Embryonic facial prominence (tissue), 1 donor: ENCODE measurements around the gene CYTH1.
"Not testable (repeated sequence)": the region's sequence is repeated elsewhere in the genome, so short reads cannot be mapped to it uniquely, and the experiment has no call there.

ENCODE experiments used
- DNase-seq: peaks from one replicate; pipeline ENCODE4 v3.0.0-alpha.2; 2016; ENCODE audit errors: extremely low spot score

CYTH1 gene

DNA sequence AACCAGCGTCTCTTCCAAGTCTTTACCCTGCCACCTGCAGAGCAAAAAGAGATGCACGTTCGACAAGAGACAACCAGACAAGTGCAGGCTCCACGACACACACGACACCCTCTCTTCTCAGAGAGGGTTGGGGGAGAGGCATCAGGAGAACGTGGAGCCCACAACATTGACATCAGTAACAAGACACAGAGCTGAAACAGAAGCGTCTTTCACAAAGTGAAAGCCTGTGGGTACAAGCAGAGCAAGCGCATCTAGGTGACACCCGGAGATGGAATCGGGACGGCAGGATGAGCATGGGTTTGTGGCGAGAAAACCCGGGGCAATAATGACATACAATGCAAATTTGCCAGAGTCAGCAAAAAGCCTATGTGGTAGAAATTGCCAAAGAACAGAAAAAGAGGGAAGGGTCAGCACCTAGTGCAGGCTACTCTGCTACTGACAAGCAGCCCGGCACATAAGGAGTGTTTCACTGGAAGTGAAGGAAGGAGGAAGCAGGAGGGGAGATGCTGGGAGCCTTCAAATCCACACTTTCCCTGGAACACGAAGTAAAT lies 89.5 kb downstream of the CYTH1 start:
- DNase-seq: no peak

DNA sequence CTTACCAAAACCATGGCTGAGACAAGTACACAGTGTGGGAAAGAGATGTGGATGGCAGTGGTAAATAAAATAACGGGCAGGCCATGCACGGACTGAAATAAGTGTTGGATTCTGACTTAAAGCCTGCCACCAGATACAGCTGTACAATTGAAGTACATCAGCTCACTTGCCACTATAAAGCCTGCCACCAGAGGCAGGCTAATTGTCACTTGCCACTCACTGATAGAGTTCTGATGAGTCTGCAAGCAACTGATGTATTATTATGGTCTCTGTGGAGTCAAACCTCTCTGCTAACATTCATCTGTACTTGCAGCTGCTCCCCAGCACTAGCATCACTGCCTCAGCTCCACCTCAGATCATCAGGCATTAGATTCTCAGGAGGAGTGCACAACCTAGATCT lies 93.0 kb downstream of the CYTH1 start:
- no peak for DNase-seq

DNA sequence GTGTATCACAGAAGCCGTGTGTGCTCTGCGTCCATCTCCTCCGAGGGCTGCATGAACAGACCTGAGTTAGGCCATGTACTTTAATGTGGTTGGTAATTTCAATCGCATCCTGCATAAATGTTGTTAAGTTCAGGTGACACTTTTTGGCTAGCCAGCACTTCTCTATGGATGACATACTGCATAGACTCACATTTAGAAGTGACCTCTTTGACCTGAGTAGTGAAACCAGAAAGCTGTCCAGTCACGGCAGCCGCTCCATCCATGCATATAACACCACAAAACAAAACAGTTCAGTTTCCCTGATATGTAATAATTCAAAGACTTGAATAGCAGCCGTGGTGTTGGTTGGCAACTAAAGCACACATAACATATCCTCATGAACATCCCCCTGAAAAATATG lies 94.1 kb downstream of the CYTH1 start:
- DNase-seq: no peak

DNA sequence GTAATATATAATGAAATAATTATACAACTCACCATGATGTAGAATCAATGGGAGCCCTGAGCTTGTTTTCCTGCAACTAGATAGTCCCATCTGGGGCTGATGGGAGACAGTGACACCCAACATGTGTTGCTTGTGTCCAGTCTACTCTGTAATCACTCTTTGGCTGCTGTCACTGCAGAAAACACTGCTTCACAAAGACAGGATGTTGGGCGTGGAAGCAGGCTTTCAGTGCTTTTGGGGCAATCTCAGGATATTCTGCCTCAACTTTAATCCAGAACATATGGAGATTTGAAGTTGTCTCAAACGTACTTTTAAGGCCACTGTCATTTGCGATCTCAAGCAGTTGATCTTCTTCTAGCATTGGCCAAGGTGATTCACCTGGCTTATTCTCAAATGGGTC lies 94.9 kb downstream of the CYTH1 start:
- no peak for DNase-seq

DNA sequence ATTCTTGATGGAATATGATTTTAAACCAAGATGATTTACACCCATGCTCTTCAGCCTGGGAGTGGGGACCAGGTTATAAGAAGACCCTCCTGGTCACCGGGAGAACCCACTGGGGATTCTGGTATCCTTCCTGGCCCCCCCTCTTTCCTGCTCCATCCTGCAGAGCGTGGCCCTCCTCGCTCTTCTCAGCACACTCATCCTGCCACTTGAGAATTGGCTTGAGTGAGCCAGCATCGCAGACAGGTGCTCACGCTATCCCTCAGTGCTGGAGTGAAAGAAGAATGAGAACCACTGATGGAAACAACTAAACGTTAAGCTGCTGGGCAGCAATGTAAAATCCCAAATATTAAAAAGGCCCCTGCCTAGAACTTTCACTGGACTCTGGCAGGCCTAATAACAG lies 98.0 kb downstream of the CYTH1 start:
- no peak for DNase-seq

DNA sequence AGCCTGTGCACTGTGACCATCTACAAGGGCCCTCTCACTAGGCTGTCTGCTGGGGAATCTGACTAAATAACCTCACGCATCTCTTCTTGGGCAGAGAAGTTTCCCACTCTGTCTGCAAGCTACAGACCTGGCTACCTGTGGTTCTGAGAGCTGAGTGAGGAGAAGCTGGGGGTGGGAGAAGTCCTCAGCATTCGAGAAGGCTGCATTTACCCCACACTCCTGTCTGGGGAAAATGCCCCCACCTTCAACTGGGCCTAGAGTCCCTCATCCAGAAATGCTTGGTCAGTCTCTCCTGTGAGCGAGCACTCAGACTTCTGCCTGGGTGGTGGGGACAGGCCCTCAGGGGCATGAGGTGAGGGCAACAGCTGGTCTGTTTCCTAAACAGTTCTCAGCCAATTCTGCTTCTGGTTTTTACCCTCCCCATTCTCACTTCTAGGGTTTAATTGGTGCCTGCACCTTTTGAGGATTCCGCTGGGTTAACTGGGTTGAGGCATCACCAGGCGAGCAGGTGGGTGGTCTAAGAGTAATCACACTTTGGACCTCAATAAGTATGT lies 98.6 kb downstream of the CYTH1 start:
- DNase-seq: no peak

DNA sequence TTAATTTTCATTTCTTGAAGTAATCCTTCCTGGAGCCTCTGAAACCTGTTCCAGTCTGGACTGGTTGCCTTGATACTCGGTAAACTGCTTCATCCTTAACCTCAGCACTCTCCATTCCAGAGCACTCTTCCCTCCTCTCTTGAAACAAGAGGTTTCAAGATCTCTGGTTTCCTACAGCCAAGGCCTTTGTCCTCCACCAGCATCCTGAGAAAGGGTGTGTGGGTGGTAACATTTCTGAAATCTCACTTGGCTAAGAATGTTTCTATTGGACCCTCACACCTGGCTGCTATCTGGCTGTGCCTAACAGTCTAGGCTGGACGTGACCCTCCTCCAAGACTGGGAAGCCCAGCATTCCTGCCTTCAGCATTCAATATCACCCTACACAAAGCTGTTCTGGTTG lies 99.7 kb downstream of the CYTH1 start:
- no peak for DNase-seq

DNA sequence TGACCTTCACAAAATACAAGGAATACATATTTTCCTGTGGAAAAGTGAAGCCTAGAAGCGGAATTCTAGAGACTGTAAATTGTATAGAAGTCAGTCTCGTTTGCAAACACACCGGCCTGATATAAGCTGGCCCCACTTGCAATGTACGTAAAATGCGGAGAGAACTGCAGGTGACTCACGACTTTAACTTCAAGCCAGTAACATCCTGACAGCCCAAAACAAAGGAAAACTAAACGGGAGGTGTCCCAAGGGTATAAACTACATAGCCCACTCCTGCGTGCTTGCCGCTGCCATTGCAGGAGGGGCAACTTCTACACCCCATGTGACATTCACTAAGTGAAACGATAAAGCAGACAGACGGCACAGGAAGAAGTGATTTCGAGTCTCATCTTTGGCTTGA lies 101.6 kb downstream of the CYTH1 start:
- DNase-seq: no peak

DNA sequence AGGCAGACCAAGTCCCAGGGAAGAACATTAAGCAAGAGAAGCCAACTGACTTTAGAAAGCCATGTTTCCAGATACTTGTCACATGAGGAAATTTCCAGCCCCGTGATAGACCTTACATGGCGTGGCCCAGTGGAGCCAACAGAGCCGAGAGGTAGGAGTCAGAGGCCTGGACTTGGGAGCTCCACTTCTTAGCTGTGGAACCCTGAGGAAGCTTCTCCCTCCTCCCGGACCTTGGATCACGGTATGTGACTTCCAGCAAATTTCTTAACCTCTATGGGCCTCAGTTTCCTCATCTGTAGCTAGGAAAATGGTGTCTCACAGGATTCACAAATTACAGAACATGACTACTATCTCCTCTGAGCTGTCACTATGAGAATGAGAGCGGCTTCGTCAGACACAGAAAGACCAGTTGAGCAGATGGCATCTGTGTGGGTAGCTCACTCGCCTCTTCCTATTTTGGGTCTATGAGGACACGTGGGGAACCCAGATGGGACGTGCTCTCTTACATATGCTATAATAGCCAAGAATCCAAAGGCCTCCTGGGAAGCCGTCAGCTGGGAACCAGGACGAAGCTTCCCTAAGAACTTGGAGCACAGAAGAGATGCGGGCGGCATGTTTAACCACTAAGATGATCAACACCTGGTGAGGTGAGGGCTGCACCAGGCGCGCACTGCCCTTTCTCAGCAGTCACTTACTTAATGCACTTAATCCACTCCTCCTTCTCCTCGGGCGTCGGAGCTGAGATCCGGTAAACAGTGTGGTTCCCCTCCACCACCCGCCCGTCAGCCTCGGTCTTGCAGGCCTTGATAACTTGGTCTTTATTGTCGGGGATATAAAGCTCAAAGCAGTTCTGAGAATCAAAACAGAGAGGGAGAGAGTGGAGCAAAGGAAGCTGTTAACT lies 102.3 kb downstream of the CYTH1 start:
- no peak for DNase-seq

DNA sequence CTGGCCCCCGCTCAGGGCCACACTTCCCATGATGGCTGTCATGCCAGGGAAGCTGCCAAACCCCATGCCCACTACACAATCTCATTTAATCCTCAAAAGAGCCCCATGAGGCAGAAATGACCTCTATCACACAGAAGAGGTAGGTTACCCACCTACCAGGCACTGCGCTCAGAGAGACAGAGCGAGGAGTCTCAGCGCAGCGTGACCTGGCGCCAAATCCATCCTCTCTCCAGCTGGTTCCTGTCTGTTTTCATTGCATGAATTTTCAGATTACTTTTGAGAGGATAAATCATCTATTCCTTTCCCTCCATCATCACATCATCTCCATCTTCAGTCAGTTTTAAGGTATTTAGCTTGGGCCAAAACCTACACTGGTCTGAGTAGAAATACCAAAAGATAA lies 103.4 kb downstream of the CYTH1 start:
- no peak for DNase-seq

DNA sequence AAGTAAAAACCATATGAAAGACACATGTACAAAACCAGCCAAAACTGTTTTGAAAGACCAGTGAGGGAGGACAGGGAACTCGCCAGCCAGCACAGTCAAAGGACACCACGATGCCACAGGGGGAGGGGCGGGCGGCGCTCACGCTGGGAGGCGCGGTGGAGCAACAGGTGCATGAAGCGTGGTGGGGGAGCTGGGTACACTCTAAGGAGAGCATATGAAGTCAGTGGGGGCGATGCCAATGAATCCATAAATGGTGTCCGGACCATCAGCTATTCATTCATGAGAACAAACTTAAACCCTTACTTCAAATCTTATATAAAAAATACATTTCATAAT lies 103.9 kb downstream of the CYTH1 start:
- DNase-seq: no peak

DNA sequence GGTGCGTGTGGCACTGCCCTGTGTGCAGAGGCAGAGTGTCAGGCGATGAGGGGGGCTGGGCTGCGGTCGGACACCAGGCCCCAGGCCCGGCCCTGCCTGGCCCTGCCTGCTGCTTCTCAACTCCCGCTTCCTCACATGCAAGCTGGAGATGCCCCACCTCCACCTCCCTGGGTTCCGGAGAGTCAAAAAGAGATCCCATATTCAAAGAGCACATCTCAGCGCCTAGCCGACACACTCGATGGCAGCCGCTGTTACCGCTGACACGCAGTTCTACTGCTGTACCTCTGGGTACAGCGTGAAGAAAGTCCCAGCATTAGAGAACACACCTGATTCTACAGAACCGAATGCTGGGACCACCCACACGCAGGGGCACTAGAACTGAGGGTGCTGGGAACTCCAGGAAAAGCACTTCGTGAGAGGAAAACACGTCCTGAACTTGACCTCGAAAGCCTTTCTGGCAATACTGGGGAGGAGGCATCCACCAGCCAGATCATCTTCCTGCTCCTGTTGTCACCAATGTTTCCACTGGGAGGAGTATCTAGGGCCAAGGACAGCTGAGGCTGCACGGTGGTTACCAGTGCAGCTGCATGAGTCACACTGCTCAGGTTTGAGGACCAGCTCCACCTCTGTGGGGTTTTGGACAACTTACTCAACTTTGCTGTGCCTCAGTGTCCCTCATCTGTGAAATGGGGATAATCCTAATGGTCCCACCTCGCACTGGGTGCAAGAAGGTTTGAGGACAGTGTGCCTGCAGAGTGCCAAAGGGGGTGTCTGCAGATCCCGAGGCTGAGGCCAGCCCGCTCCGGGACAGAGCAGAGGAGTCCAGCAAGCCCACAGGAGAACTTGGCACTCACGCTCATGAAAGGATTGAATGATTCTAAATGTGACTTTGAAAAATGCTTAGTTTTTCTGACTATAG lies 104.5 kb downstream of the CYTH1 start:
- no peak for DNase-seq

DNA sequence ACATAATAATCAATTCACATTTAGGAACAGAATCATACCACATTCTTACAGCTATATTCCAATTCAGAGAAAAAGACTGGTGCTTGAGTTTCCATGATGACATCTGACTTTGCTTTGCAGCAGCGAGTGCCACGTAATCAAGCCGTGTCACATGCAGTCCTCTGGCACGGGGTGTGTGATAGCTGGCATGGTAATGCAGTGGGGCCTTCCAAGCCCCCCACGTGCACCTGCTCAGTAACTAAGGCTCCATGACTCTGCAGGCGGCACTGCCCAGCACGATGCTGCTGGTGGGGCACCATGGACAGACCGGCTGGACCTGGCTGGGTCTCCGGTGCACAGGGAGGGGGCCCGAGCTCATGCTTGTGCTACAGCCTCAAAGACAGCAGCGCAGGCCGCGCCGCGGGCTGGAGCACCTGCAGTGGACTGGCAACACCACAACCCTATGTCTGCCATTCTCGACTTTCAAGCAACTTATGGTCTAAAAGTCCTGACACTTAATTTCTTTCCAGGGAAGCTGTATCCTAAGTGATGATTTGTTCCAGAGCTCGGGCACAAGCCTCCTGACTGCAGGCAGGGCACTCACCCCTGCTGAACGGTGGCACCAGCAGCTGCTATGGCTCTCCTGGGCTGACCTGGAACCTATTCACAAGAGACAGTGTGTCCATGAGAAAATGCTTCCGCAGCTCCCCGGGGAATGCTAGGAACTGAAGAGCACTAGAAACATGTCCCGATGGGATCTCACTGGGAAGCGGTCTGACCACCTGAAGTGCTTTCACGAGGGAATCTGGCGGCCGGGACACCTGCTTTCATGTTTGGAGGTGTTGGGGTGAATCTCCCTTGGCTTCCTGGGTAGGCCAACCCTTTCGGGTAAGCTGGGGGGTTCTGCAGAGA lies 105.4 kb downstream of the CYTH1 start:
- no peak for DNase-seq

DNA sequence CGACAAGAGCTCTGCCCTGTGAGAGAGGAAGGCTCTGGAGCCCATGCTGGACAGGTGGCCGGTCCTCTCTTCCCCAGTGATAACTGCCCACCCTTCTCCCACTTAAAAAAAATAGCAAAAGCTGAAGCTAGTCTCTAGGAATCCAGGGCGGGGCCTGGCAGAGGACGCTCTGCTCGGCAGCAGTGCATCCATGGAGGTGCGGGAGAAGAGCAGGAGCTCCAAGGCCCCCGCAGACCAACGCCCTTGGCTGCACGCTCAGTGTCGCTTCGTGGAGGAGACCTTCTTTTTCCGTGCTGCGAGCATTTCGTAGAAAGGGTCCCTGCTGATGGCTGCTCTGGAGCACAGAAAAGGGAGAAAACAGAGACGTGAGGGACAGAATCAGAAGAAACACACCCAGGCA lies 106.2 kb downstream of the CYTH1 start:
- no peak for DNase-seq

DNA sequence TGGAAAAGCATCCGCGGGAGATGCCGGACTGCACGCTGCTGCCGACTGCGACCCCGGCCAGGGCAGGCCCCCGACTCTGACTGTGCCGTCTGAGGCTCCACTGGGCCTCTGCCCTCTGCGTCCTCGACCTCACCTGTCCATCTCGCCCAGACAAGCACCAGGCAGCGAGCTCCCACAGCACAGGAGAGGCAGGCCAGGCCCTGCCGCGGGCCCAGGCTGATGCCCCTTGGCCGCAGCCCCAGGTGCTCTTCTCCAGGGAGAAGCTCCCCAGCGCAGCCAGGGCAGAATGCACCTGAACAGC lies 106.8 kb downstream of the CYTH1 start:
- DNase-seq: no peak

DNA sequence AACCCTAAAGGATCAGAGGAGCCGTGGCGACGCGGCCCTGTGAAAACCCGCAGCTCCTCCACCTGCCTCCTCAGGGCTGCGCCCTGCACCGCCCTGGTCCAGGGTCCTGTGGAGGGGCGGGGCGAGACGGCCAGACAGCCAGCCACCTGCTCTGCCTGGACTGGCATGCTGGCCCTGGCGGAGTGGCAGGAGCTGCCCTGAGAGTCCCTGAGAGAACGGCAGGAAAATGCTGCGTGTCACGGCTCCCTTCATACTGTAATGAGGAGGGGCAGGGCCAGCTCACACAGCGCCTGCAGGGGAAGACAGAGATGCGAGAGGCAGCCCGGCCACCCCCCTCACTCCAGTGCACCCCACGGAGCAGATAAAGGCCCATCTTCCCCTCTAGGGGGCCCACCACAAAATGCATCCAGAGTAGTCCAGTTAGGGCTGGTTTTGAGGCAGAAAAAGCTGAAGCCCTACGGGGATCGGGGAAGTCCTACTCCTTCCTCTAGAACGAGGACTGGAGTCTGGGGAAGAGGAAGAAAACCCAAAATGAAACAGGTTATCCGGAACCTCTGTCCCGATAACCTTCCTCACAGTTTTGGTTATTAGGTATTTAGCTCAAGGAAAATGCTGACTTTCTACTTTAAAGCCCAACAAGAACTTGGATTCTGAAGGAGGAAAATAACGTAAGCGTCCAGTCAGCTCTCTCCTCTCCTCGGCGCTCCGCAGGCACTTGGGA lies 107.3 kb downstream of the CYTH1 start:
- DNase-seq: no peak

DNA sequence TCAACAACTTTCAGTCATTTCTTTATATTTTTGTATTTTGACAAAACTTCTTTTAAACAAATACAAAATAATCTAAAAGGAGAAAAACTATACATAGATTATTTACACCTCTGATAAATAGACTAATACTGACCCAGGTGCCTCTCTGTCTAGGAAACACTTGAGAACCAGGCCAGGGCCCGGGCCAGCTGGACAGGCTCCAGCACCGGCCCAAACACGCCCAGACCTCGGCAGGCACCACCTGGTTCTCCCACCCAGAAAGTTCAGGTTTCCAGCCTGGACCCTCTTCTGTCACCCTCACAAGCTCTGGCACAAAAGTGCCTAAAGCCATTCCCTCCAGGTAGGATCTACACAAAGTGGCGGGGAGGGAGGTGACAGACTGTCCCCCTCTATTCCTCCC lies 107.9 kb downstream of the CYTH1 start:
- no peak for DNase-seq

DNA sequence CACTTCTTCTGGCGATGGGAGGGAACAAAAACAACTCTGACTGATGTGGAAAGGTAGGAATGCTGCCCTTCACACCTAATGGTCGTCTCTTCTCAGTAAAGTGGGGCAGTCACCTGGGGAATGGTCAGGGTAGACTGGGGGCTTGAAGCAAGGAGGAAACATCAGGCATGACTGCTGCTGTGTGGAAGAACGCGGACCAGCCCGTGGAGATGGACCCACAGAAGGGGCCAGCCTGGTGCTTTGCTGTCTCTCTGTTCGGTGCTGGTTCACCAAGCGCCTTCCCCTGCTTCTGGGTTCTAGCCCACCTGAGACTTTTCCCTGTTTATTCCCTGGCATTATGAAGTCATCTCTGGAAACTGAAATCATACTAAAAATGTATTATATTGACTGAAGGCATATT lies 108.7 kb downstream of the CYTH1 start:
- DNase-seq: no peak

DNA sequence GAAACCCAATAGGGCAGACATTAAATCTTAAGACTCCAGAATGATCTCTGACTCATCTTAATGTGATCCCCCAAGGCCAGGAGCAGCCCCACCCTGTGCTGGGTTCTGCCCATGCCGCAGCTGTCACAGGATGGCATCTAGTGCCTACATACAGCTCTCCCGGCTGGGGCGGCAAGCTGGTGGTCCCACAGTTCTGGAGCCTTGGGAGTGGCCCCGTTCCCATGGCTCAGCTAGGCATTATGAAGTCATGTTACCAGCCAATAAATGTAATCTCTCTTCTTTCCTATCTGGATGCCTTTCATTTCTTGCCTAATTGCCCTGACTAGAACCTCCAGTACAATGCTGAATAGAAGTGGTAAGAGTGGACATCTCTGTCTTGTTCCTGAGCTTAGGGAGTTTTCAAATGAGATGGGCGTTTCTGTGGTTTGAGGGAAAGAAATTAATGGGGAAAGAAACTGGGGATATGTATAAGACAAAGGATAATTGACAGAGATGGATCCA lies 109.2 kb downstream of the CYTH1 start:
- no peak for DNase-seq

DNA sequence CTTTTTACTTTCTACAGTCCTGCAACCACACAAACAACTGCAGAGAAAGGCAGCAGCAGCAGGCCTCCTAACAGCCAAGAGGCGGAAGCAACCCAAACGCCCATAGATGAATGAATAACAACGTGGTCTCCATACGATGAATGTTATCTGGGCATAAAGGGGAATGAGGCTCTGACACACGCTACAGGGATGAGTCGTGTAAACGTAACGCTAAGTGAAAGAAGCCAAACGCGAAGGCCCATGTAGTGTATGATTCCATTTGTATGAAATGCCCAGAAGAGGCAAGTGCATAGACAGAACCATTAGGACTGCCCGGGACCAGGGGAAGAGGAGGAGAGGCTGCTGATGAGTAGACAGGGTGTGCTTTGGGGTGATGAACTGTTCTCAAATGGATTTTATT lies 110.1 kb downstream of the CYTH1 start:
- DNase-seq: no peak

DNA sequence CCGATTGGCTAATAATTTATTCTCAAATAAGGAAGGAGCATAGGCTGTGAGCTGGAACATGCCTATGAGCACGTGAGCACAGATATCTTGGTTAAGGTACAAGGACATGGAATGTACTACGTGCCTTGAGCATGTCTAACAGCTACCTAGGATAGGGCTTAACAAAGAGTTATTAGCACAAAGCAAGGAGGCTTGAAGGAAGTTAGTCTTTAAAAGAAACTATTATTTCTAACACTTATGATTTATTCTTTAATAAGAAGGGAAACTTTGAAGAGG lies 110.4 kb downstream of the CYTH1 start:
- not testable (repeated sequence) for DNase-seq
